ENCODE data around the gene ABCA7. TPM values are rescaled to one million over a fixed set of nuclear protein-coding genes. Genes with fewer than 3 reads are reported as not detected.

ABCA7 gene
- total and polyA plus RNA-seq, 2 of the 13 experiments (the other 11 are each of a cell fraction or from before 2014, with no cell fraction given) = 4.4 to 32.4 TPM

DNA sequence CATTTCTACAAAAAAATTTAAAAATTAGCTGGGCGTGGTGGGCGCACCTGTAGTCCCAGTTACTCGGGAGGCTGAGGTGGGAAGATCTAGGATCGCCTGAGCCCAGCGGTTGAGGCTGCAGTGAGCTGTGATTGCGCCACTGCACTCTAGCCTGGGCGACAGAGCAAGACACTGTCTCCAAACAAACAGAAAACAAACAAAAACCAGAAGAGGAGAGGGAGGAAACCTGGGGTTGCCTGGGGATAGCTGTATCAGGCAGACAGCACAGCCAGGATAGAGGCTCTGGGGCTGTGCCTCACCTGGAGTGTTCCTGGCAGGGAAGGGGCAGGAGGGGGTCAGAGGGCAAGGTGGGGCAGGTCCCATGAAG, 57.9 kb downstream of the ABCA7 start (continued):
- TF ChIP-seq, protein P1, sequence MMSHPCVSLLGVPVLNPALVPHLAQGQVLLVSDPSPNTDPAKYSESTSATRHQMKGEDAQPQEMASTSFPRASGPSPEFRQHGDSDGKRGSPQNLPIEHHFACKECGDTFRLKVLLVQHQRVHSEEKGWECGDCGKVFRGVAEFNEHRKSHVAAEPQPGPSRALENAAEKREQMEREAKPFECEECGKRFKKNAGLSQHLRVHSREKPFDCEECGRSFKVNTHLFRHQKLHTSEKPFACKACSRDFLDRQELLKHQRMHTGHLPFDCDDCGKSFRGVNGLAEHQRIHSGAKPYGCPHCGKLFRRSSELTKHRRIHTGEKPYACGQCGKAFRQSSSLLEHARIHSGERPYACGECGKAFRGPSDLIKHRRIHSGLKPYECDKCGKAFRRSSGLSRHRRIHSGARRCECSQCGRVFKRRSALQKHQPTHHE (CRISPR knock-in tag; IDR thresholded peaks at IDR 0.05; ENCODE audit: borderline replicate concordance) = peak; percentile 30; the same call in 1 of the 2 replicates
- TF ChIP-seq ZNF644 (CRISPR knock-in tag; IDR thresholded peaks at IDR 0.05; ENCODE audit: low read depth) (peak; percentile 47; the same call in 1 of the 2 replicates), FOXA3 (CRISPR knock-in tag; IDR thresholded peaks at IDR 0.05) (peak; percentile 73), FOXO1 (CRISPR knock-in tag; IDR thresholded peaks at IDR 0.05) (peak; percentile 70), POLR2AphosphoS2 (IDR thresholded peaks at IDR 0.05; ENCODE audit: low read depth, low read length) (no peak), CEBPG (CRISPR knock-in tag; IDR thresholded peaks at IDR 0.05) (peak; percentile 98), ZNF598 (CRISPR knock-in tag; IDR thresholded peaks at IDR 0.05; ENCODE audit: borderline replicate concordance) (no peak), NFKB2 (CRISPR knock-in tag; IDR thresholded peaks at IDR 0.05; ENCODE audit: borderline replicate concordance) (0 out of 2 replicates have a peak, but pooled peaks have one; percentile 2), ZNF614 (CRISPR knock-in tag; IDR thresholded peaks at IDR 0.05; ENCODE audit: borderline replicate concordance) (peak; percentile 71; the same call in 1 of the 2 replicates), ZNF713 (CRISPR knock-in tag; IDR thresholded peaks at IDR 0.05) (0 out of 2 replicates have a peak, but pooled peaks have one; percentile 53), PHF21A (CRISPR knock-in tag; IDR thresholded peaks at IDR 0.05) (peak; percentile 14; the same call in 1 of the 2 replicates), FOXK1 (CRISPR knock-in tag; IDR thresholded peaks at IDR 0.05; ENCODE audit: borderline replicate concordance, low read depth) (peak; percentile 60; the same call in 1 of the 2 replicates), SMARCE1 (IDR thresholded peaks at IDR 0.05; ENCODE audit: borderline replicate concordance) (no peak), FOXJ3 (CRISPR knock-in tag; IDR thresholded peaks at IDR 0.05; ENCODE audit: borderline replicate concordance) (peak; percentile 42; the same call in 1 of the 2 replicates), HNF4A (CRISPR knock-in tag; IDR thresholded peaks at IDR 0.05) (peak; percentile 44; the same call in 1 of the 2 replicates), ZBTB42 (CRISPR knock-in tag; IDR thresholded peaks at IDR 0.05) (peak; percentile 23; the same call in 1 of the 2 replicates)
- TF ChIP-seq, protein P2, sequence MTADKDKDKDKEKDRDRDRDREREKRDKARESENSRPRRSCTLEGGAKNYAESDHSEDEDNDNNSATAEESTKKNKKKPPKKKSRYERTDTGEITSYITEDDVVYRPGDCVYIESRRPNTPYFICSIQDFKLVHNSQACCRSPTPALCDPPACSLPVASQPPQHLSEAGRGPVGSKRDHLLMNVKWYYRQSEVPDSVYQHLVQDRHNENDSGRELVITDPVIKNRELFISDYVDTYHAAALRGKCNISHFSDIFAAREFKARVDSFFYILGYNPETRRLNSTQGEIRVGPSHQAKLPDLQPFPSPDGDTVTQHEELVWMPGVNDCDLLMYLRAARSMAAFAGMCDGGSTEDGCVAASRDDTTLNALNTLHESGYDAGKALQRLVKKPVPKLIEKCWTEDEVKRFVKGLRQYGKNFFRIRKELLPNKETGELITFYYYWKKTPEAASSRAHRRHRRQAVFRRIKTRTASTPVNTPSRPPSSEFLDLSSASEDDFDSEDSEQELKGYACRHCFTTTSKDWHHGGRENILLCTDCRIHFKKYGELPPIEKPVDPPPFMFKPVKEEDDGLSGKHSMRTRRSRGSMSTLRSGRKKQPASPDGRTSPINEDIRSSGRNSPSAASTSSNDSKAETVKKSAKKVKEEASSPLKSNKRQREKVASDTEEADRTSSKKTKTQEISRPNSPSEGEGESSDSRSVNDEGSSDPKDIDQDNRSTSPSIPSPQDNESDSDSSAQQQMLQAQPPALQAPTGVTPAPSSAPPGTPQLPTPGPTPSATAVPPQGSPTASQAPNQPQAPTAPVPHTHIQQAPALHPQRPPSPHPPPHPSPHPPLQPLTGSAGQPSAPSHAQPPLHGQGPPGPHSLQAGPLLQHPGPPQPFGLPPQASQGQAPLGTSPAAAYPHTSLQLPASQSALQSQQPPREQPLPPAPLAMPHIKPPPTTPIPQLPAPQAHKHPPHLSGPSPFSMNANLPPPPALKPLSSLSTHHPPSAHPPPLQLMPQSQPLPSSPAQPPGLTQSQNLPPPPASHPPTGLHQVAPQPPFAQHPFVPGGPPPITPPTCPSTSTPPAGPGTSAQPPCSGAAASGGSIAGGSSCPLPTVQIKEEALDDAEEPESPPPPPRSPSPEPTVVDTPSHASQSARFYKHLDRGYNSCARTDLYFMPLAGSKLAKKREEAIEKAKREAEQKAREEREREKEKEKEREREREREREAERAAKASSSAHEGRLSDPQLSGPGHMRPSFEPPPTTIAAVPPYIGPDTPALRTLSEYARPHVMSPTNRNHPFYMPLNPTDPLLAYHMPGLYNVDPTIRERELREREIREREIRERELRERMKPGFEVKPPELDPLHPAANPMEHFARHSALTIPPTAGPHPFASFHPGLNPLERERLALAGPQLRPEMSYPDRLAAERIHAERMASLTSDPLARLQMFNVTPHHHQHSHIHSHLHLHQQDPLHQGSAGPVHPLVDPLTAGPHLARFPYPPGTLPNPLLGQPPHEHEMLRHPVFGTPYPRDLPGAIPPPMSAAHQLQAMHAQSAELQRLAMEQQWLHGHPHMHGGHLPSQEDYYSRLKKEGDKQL (CRISPR knock-in tag; IDR thresholded peaks at IDR 0.05; ENCODE audit: low read depth) = peak; percentile 45; the same call in 1 of the 2 replicates
- TF ChIP-seq, protein P3, sequence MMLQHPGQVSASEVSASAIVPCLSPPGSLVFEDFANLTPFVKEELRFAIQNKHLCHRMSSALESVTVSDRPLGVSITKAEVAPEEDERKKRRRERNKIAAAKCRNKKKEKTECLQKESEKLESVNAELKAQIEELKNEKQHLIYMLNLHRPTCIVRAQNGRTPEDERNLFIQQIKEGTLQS (CRISPR knock-in tag; IDR thresholded peaks at IDR 0.05) = no peak
- TF ChIP-seq, protein P4, sequence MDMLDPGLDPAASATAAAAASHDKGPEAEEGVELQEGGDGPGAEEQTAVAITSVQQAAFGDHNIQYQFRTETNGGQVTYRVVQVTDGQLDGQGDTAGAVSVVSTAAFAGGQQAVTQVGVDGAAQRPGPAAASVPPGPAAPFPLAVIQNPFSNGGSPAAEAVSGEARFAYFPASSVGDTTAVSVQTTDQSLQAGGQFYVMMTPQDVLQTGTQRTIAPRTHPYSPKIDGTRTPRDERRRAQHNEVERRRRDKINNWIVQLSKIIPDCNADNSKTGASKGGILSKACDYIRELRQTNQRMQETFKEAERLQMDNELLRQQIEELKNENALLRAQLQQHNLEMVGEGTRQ (IDR thresholded peaks at IDR 0.05; ENCODE audit: low read depth, low read length) = no peak
- TF ChIP-seq, protein P4 (CRISPR knock-in tag; IDR thresholded peaks at IDR 0.05; ENCODE audit: borderline replicate concordance) = no peak
- TF ChIP-seq, protein P5, sequence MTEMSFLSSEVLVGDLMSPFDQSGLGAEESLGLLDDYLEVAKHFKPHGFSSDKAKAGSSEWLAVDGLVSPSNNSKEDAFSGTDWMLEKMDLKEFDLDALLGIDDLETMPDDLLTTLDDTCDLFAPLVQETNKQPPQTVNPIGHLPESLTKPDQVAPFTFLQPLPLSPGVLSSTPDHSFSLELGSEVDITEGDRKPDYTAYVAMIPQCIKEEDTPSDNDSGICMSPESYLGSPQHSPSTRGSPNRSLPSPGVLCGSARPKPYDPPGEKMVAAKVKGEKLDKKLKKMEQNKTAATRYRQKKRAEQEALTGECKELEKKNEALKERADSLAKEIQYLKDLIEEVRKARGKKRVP (CRISPR knock-in tag; IDR thresholded peaks at IDR 0.05) = peak in 1 of 2 experiments; percentile 63; a peak in 1 of 4 replicates

All from HepG2 (cell line).